ENCODE data around the gene DNAJC16. TPM values are rescaled to one million over a fixed set of nuclear protein-coding genes. Genes with fewer than 3 reads are reported as not detected.

DNAJC16 gene
- polyA plus RNA-seq, 4 donors = 20.9 to 39.0 (median 31.3) TPM

GRCh38 chr1:15618077-15618654, 91.5 kb downstream of the DNAJC16 start:
- DNase-seq (ENCODE audit: low read depth in 4 of 4, low spot score in 2 of 4) = no peak

DNA sequence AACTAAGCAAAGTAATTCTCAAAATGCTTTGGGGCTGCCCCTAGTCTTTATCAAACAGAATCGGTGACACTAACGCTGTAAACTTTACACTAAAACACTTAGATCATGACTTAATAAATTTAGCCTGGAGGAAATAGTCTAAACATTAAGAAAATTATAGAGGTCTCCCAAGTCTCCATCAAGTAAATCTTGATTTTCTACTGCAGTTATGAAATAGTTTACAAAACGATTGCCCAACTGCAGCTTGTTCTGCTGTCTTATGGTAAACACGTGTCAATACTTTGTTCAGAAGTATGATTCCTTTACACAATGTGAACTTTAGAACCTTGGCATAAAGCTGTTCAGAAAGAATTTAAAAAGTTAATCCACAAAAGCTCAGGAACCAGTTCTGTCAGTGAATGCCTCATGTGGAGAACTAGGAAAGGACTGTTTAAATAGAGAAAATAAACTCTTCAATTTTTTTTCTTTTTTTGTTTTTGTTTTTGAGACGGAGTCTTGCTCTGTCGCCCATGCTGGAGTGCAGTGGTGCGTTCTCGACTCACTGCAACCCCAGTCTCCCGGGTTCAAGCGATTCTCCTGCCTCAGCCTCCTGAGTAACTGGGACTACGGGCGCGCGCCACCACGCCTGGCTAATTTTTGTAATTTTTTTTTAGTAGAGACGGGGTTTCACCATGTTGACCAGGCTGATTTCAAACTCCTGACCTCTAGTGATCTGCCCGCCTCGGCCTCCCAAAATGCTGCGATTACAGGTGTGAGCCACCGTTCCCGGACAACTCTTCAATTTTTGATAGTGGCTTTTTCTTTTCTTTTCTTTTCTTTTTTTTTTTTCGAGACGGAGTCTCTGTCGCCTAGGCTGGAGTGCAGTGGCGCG, 92.2 kb downstream of the DNAJC16 start:
- no peak for DNase-seq (ENCODE audit: low read depth in 4 of 4, low spot score in 2 of 4)

- DNase-seq (ENCODE audit: low read depth in 4 of 4, low spot score in 2 of 4) = no peak
Observed at GRCh38 chr1:15620155-15620545, 93.5 kb downstream of the DNAJC16 start.

GRCh38 chr1:15620902-15621682, 94.4 kb downstream of the DNAJC16 start:
- no peak for DNase-seq (ENCODE audit: low read depth in 4 of 4, low spot score in 2 of 4)

DNA sequence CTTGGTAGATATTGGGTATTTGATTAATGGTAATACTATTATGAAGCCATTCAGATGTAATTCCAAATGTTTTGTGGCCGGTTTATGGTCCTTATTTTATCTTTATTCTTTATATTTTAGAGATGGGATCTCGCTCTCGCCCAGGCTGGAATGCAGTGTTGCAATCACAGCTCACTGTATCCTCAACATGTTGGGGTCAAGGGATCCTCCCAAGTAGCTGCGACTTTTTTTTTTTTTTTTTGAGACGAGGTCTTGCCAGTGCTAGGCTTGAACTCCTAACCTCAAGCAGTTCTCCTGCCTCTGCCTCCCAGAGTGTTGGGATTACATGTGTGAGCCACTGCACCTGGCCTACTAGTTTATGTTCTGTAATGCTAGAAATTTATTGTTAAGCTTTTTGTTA, 95.3 kb downstream of the DNAJC16 start:
- DNase-seq (ENCODE audit: low read depth in 4 of 4, low spot score in 2 of 4) = no peak

DNA sequence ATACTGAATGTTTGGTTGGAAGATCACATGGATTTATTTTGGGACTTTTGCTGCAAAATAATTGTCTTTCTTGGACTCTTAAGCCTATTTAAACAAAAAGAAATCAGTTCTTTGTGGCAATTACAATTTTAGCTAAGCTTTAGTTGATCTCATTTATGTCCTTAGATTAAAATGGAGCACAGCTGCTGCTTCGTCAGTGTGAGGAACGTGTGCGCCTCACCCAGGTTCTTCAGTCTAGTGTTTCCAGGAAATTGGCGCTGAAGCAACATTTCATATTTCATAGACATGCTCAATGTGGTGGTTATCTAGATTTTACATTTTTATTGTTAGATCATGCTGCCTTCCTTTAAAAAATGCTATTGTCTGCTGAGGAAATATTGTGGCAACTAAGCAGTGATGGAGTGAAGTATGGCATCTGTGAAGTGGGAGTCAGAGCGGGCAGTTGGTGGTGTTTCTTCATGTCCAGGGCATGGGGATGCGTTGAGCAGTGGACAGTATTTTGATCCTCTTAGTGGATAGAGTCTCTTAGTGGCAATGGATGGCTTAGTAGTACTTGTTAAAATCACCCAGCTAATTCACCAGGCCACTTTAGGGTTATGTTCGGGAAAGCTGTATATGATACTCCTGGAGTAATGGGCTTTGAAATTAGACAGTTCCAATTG, 96.2 kb downstream of the DNAJC16 start:
- DNase-seq (ENCODE audit: low read depth in 4 of 4, low spot score in 2 of 4) = no peak

- no peak for DNase-seq (ENCODE audit: low read depth in 4 of 4, low spot score in 2 of 4)
Observed at GRCh38 chr1:15623435-15623834, 96.8 kb downstream of the DNAJC16 start.

DNA sequence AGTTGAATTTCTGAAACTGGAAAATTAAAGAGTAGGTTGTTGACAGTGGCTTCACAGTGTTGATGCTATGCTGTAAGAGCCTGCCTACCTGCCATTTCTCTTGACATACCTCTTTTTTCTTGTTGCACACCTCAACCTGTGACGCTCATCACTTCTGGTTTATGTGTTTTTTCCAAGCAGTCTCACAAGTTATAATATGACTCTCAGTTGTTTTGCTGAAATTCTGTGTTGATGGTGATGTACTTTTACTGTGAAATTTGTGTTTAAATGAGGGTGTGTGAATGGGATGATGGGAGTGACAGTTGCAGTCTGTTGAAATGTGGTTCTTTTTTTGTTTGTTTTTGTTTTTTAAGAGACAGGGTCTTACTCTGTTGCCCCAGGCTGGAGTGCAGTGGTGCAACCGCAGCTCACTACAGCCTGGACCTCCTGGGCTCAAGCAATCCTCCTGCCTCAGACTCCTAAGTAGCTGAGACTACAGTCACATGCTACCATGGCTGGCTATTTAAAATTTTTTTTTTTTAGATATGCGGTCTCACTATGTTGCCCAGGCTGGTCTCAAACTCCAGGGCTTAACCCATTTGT, 97.6 kb downstream of the DNAJC16 start:
- DNase-seq (ENCODE audit: low read depth in 4 of 4, low spot score in 2 of 4) = no peak

DNA sequence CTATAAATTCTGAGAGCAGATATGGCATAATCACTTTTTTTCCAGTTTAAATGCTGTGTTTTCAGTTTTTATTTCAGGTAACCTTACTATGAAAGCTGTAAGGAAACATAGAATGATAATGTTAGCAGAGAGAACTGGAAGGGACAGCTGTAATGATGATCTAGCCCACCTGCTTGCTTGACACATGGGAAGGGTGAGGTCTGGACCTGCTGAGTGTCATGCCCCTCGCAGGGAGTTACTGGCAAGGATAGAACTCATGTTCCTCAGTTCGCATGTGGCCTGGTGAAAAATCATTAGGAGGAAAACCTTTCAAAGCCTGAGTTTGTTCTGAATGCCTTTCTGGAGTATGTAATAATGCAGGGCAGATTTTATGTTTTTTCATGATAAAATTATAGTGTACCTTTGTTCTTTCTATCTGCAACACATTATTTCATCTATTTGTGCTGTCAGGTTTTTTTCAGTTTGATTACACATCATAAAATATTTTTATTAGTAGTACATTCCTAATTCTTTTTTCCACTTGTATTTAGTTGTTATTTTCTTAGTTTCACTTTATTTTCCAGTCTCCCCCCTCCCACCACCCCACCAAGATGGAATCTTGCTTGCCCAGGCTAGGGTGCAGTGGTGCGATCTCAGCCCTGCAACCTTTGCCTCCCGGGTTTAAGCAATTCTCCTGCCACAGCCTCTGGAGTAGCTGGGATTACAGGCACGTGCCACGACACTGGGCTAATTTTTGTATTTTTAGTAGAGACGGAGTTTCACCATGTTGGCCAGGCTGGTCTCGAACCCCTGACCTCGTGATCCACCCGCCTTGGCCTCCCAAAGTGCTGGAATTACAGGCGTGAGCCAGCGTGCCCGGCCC, 98.6 kb downstream of the DNAJC16 start:
- DNase-seq (ENCODE audit: low read depth in 4 of 4, low spot score in 2 of 4) = no peak

Other genes starting within 250 kb of the DNAJC16 start
- gene EFHD2, start 117.0 kb upstream of the DNAJC16 start, polyA plus RNA-seq (ENCODE audit: insufficient read length in 4 of 4) = 10 to 100 TPM; 10.3 to 18.8 (median 15.6) TPM
- under 1 TPM in 2 of 4 donors, not detected in 2; 0.20 to 0.28 TPM for gene CTRC, start 88.4 kb upstream of the DNAJC16 start, polyA plus RNA-seq (ENCODE audit: insufficient read length in 4 of 4)
- gene CELA2A, start 70.1 kb upstream of the DNAJC16 start, polyA plus RNA-seq (ENCODE audit: insufficient read length in 4 of 4) = under 1 TPM in 2 of 4 donors, not detected in 2; 0.35 to 0.68 TPM
- gene CELA2B, start 50.7 kb upstream of the DNAJC16 start, polyA plus RNA-seq (ENCODE audit: insufficient read length in 4 of 4) = 1 to 10 TPM in 1 of 4 donors, under 1 TPM in 2, not detected in 1; 0.28 to 1.4 (median 0.41) TPM
- 10 to 100 TPM; 24.6 to 39.1 (median 30.2) TPM for gene CASP9, start 2.6 kb upstream of the DNAJC16 start, polyA plus RNA-seq (ENCODE audit: insufficient read length in 4 of 4)
- gene AGMAT, start 58.2 kb downstream of the DNAJC16 start, polyA plus RNA-seq (ENCODE audit: insufficient read length in 4 of 4) = 10 to 100 TPM; 21.0 to 35.8 (median 34.3) TPM
- gene DDI2, start 90.6 kb downstream of the DNAJC16 start, polyA plus RNA-seq (ENCODE audit: insufficient read length in 4 of 4) = 10 to 100 TPM; 13.4 to 26.2 (median 20.6) TPM
- 10 to 100 TPM; 42.3 to 54.1 (median 49.1) TPM for gene PLEKHM2, start 157.5 kb downstream of the DNAJC16 start, polyA plus RNA-seq (ENCODE audit: insufficient read length in 4 of 4)
- 1 to 10 TPM; 1.3 to 5.7 (median 2.9) TPM for gene SLC25A34, start 209.4 kb downstream of the DNAJC16 start, polyA plus RNA-seq (ENCODE audit: insufficient read length in 4 of 4)
- 1 to 10 TPM; 3.1 to 4.9 (median 4.4) TPM for gene TMEM82, start 215.7 kb downstream of the DNAJC16 start, polyA plus RNA-seq (ENCODE audit: insufficient read length in 4 of 4)
- gene FBLIM1, start 231.9 kb downstream of the DNAJC16 start, polyA plus RNA-seq (ENCODE audit: insufficient read length in 4 of 4) = 10 to 100 TPM; 46.1 to 67.0 (median 56.0) TPM